HEK293 (cell line): ENCODE data around the gene ANTXR1.

Experiments used
- CTCF ChIA-PET: fragments of 350-600 bp; formaldehyde crosslinking; extraction: SDS; loops from one replicate; lab custom pipeline; 2021; ENCODE audit warnings: antibody characterized with exemption; lab: Yijun Ruan, JAX
- POLR2A ChIA-PET: fragments of 300-600 bp; formaldehyde crosslinking; extraction: SDS; loops from one replicate; lab custom pipeline; 2020; ENCODE audit warnings: antibody characterized with exemption, inconsistent platforms; lab: Yijun Ruan, JAX
- H3K27ac ChIP-seq: fragments of 200-500 bp; sonication (Bioruptor generic); 2 replicates; pipeline ENCODE4 v1.5.1; 2014; ENCODE audit warnings: low read depth, low read length, control low read depth, inconsistent platforms; ENCODE audit errors: extremely low read depth
- H3K36me3 ChIP-seq, 2 experiments: fragments of 200-500 bp in 1 of 2; sonication (Bioruptor generic) in 1 of 2; 1 replicate in 1 of 2; 2 replicates in 1 of 2; pipeline ENCODE4 v1.5.1; 2014 to 2017; ENCODE audit warnings: inconsistent platforms in 2 of 2, low read length in 2 of 2; ENCODE audit not compliant: control insufficient read depth in 2 of 2, insufficient read depth in 1 of 2
- H3K4me1 ChIP-seq: fragments of 200-500 bp; sonication (Bioruptor generic); 2 replicates; pipeline ENCODE4 v1.5.1; 2014; ENCODE audit warnings: mild to moderate bottlenecking, low read length, inconsistent platforms; ENCODE audit not compliant: control insufficient read depth, insufficient read depth
- H3K4me3 ChIP-seq: 2 replicates; pipeline ENCODE4 v1.5.1; 2011; ENCODE audit warnings: low read depth, mild to moderate bottlenecking, control low read depth, low read length, moderate library complexity
- H3K9me3 ChIP-seq: fragments of 200-500 bp; sonication (Bioruptor generic); 2 replicates; pipeline ENCODE4 v1.5.1; 2014; ENCODE audit warnings: low read depth, low read length, inconsistent platforms; ENCODE audit not compliant: control insufficient read depth, insufficient read depth
- GFI1B ChIP-seq: fragments of 450-650 bp; formaldehyde crosslinking; IDR thresholded peaks from 2 replicates; pipeline ENCODE4 v1.5.1; 2016; ENCODE audit warnings: missing biosample characterization, missing genetic modification characterization
- GLI2 ChIP-seq: fragments of 450-650 bp; formaldehyde crosslinking; IDR thresholded peaks from 2 replicates; pipeline ENCODE4; 2017; ENCODE audit warnings: missing biosample characterization, missing genetic modification characterization, low read depth, borderline replicate concordance
- KLF8 ChIP-seq: fragments of 450-650 bp; formaldehyde crosslinking; IDR thresholded peaks from 2 replicates; pipeline ENCODE4 v1.5.1; 2016; ENCODE audit warnings: missing biosample characterization, missing genetic modification characterization
- PRDM1 ChIP-seq: fragments of 450-650 bp; formaldehyde crosslinking; IDR thresholded peaks from 2 replicates; pipeline ENCODE4; 2016; ENCODE audit warnings: missing biosample characterization, missing genetic modification characterization
- SCRT1 ChIP-seq: fragments of 450-650 bp; formaldehyde crosslinking; IDR thresholded peaks from 2 replicates; pipeline ENCODE4 v1.5.1; 2016; ENCODE audit warnings: missing biosample characterization, missing genetic modification characterization, borderline replicate concordance
- SCRT2 ChIP-seq: fragments of 450-650 bp; formaldehyde crosslinking; IDR thresholded peaks from 2 replicates; pipeline ENCODE4 v1.5.1; 2016; ENCODE audit warnings: missing biosample characterization, missing genetic modification characterization
- ZBTB1 ChIP-seq: fragments of 450-650 bp; formaldehyde crosslinking; IDR thresholded peaks from 2 replicates; pipeline ENCODE4 v1.5.1; 2016; ENCODE audit warnings: missing biosample characterization, missing genetic modification characterization
- ZBTB20 ChIP-seq: fragments of 450-650 bp; formaldehyde crosslinking; IDR thresholded peaks from 2 replicates; pipeline ENCODE4 v1.5.1; 2016; ENCODE audit warnings: missing biosample characterization, missing genetic modification characterization
- ZBTB49 ChIP-seq: fragments of 450-650 bp; formaldehyde crosslinking; IDR thresholded peaks from 2 replicates; pipeline ENCODE4 v1.5.1; 2016; ENCODE audit warnings: missing biosample characterization, missing genetic modification characterization, low read depth
- ZNF10 ChIP-seq: fragments of 450-650 bp; formaldehyde crosslinking; IDR thresholded peaks from 2 replicates; pipeline ENCODE4 v1.5.1; 2017; ENCODE audit warnings: missing biosample characterization, missing genetic modification characterization
- ZNF138 ChIP-seq: fragments of 450-650 bp; formaldehyde crosslinking; IDR thresholded peaks from 2 replicates; pipeline ENCODE4 v1.5.1; 2016; ENCODE audit warnings: missing biosample characterization, missing genetic modification characterization, borderline replicate concordance
- ZNF16 ChIP-seq: fragments of 450-650 bp; formaldehyde crosslinking; IDR thresholded peaks from 2 replicates; pipeline ENCODE4 v1.5.1; 2016; ENCODE audit warnings: low read depth, missing biosample characterization, missing genetic modification characterization
- ZNF184 ChIP-seq: fragments of 450-650 bp; IDR thresholded peaks from 2 replicates; pipeline ENCODE4 v1.5.1; 2018; ENCODE audit warnings: missing biosample characterization, mild to moderate bottlenecking, missing genetic modification characterization
- ZNF202 ChIP-seq: fragments of 450-650 bp; formaldehyde crosslinking; IDR thresholded peaks from 2 replicates; pipeline ENCODE4 v1.5.1; 2016; ENCODE audit warnings: missing biosample characterization, missing genetic modification characterization, borderline replicate concordance
- ZNF211 ChIP-seq: fragments of 450-650 bp; formaldehyde crosslinking; IDR thresholded peaks from 2 replicates; pipeline ENCODE4 v1.5.1; 2016; ENCODE audit warnings: low read depth, missing biosample characterization, missing genetic modification characterization
- ZNF248 ChIP-seq: fragments of 450-650 bp; formaldehyde crosslinking; IDR thresholded peaks from 2 replicates; pipeline ENCODE4 v1.5.1; 2017; ENCODE audit warnings: missing biosample characterization, missing genetic modification characterization
- ZNF292 ChIP-seq: fragments of 450-650 bp; formaldehyde crosslinking; IDR thresholded peaks from 2 replicates; pipeline ENCODE4 v1.5.1; 2016; ENCODE audit warnings: low read depth, missing biosample characterization, missing genetic modification characterization, borderline replicate concordance
- ZNF354C ChIP-seq: fragments of 450-650 bp; formaldehyde crosslinking; IDR thresholded peaks from 2 replicates; pipeline ENCODE4 v1.5.1; 2016; ENCODE audit warnings: missing biosample characterization, missing genetic modification characterization, low read depth, borderline replicate concordance
- ZNF362 ChIP-seq: fragments of 450-650 bp; formaldehyde crosslinking; IDR thresholded peaks from 2 replicates; pipeline ENCODE4 v1.5.1; 2016; ENCODE audit warnings: missing biosample characterization, missing genetic modification characterization
- ZNF433 ChIP-seq: fragments of 450-650 bp; formaldehyde crosslinking; IDR thresholded peaks from 2 replicates; pipeline ENCODE4 v1.5.1; 2016; ENCODE audit warnings: missing biosample characterization, missing genetic modification characterization, low read depth
- ZNF488 ChIP-seq: fragments of 450-650 bp; formaldehyde crosslinking; IDR thresholded peaks from 2 replicates; pipeline ENCODE4 v1.5.1; 2016; ENCODE audit warnings: missing biosample characterization, missing genetic modification characterization
- ZNF529 ChIP-seq: fragments of 450-650 bp; formaldehyde crosslinking; IDR thresholded peaks from 2 replicates; pipeline ENCODE4 v1.5.1; 2017; ENCODE audit warnings: missing genetic modification characterization, missing biosample characterization; ENCODE audit not compliant: insufficient replicate concordance
- ZNF624 ChIP-seq: fragments of 450-650 bp; formaldehyde crosslinking; IDR thresholded peaks from 2 replicates; pipeline ENCODE4 v1.5.1; 2017; ENCODE audit warnings: missing biosample characterization, missing genetic modification characterization
- ZNF785 ChIP-seq: fragments of 450-650 bp; formaldehyde crosslinking; IDR thresholded peaks from 2 replicates; pipeline ENCODE4 v1.5.1; 2016; ENCODE audit warnings: missing biosample characterization, missing genetic modification characterization
- ZNF843 ChIP-seq: fragments of 450-650 bp; formaldehyde crosslinking; IDR thresholded peaks from 2 replicates; pipeline ENCODE4 v1.5.1; 2016; ENCODE audit warnings: missing biosample characterization, missing genetic modification characterization

ANTXR1 gene

GRCh38 chr2:69269330-69269729 is 256.4 kb downstream of the ANTXR1 start:
- ChIA-PET POLR2A (no interaction called here), CTCF (interaction anchor here (1.3 kb wide), 1 partner anchor 326 kb away, joined by 3 read pairs; no protein-coding TSS in a partner anchor)
- Histone ChIP-seq H3K4me3 (no peak overlapping the region), H3K36me3 (no peaks in the 10 kb centered on the region), H3K27ac (no peak overlapping the region), H3K4me1 (no peaks in the 10 kb centered on the region), H3K9me3 (no peaks in the 10 kb centered on the region)
- TF ChIP-seq ZNF785 (tag by site-specific recombination), result no peak
- TF ChIP-seq KLF8 (tag by site-specific recombination), result no peak
- TF ChIP-seq ZNF202, result no peak
- TF ChIP-seq ZNF433, result no peak
- TF ChIP-seq SCRT1 (tag by site-specific recombination), result no peak
- no peak for TF ChIP-seq ZBTB20 (tag by site-specific recombination)
- no peak for TF ChIP-seq ZNF488

- no peak overlapping the region for H3K4me3 ChIP-seq
- H3K4me1 ChIP-seq, result no peaks in the 10 kb centered on the region
- POLR2A ChIA-PET, result no interaction called here
- no peak overlapping the region for H3K27ac ChIP-seq
- no peaks in the 10 kb centered on the region for H3K36me3 ChIP-seq
- no peaks in the 10 kb centered on the region for H3K9me3 ChIP-seq
- TF ChIP-seq ZNF292 (tag by site-specific recombination) (no peak), ZNF16 (tag by site-specific recombination) (no peak), ZNF184 (tag by site-specific recombination) (no peak), ZNF138 (tag by site-specific recombination) (no peak), ZNF211 (tag by site-specific recombination) (no peak), ZNF843 (tag by site-specific recombination) (no peak), SCRT2 (tag by site-specific recombination) (no peak), ZNF354C (tag by site-specific recombination) (no peak), GFI1B (tag by site-specific recombination) (no peak), ZNF529 (tag by site-specific recombination) (no peak), ZNF624 (tag by site-specific recombination) (no peak), ZBTB1 (tag by site-specific recombination) (no peak), ZNF362 (tag by site-specific recombination) (no peak), ZNF10 (tag by site-specific recombination) (no peak), ZNF248 (tag by site-specific recombination) (no peak), ZBTB49 (tag by site-specific recombination) (no peak), PRDM1 (tag by site-specific recombination) (no peak), GLI2 (no peak)
- CTCF ChIA-PET, result interaction anchor here (0.7 to 1.0 kb wide), 2 partner anchors 13 to 34 kb away, joined by 3 read pairs; no protein-coding TSS in a partner anchor
Measured at GRCh38 chr2:69271831-69272257, 258.9 kb downstream of the ANTXR1 start.
